ENCODE data around the gene GJA9. TPM values are rescaled to one million over a fixed set of nuclear protein-coding genes. Genes with fewer than 3 reads are reported as not detected.
"Not testable (repeated sequence)": the region's sequence is repeated elsewhere in the genome, so short reads cannot be mapped to it uniquely, and the experiment has no call there.

GJA9 gene
- total RNA-seq, 1 experiment from 2014 or later: not detected

DNA sequence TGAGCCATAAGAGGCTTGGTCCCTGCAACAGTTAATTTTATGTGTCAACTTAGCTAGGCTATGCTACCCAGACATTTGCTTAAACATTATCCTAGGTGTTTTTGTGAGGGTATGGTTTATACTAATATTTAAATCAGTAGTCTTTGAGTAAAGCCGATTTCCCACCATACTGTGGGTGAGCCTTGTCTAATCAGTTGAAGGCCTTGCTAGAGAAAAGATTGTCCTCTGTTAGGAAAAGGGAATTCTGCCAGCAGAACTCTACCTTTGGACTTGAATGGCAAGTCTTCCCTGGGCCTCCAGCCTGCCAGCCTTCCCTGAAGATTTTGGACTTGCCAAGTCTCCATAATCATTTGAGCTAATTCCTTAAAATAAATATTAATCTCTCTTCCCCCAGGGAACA lies 36.4 kb upstream of the GJA9 start (continued):
- TF ChIP-seq, protein P1, sequence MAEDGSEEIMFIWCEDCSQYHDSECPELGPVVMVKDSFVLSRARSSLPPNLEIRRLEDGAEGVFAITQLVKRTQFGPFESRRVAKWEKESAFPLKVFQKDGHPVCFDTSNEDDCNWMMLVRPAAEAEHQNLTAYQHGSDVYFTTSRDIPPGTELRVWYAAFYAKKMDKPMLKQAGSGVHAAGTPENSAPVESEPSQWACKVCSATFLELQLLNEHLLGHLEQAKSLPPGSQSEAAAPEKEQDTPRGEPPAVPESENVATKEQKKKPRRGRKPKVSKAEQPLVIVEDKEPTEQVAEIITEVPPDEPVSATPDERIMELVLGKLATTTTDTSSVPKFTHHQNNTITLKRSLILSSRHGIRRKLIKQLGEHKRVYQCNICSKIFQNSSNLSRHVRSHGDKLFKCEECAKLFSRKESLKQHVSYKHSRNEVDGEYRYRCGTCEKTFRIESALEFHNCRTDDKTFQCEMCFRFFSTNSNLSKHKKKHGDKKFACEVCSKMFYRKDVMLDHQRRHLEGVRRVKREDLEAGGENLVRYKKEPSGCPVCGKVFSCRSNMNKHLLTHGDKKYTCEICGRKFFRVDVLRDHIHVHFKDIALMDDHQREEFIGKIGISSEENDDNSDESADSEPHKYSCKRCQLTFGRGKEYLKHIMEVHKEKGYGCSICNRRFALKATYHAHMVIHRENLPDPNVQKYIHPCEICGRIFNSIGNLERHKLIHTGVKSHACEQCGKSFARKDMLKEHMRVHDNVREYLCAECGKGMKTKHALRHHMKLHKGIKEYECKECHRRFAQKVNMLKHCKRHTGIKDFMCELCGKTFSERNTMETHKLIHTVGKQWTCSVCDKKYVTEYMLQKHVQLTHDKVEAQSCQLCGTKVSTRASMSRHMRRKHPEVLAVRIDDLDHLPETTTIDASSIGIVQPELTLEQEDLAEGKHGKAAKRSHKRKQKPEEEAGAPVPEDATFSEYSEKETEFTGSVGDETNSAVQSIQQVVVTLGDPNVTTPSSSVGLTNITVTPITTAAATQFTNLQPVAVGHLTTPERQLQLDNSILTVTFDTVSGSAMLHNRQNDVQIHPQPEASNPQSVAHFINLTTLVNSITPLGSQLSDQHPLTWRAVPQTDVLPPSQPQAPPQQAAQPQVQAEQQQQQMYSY (CRISPR knock-in tag; IDR thresholded peaks at IDR 0.05): no peak
- TF ChIP-seq SMAD3 (CRISPR knock-in tag; IDR thresholded peaks at IDR 0.05; ENCODE audit: borderline replicate concordance) (no peak), AFF4 (CRISPR knock-in tag; IDR thresholded peaks at IDR 0.05; ENCODE audit: borderline replicate concordance) (no peak), NFE2L1 (CRISPR knock-in tag; IDR thresholded peaks at IDR 0.05) (no peak)

DNA sequence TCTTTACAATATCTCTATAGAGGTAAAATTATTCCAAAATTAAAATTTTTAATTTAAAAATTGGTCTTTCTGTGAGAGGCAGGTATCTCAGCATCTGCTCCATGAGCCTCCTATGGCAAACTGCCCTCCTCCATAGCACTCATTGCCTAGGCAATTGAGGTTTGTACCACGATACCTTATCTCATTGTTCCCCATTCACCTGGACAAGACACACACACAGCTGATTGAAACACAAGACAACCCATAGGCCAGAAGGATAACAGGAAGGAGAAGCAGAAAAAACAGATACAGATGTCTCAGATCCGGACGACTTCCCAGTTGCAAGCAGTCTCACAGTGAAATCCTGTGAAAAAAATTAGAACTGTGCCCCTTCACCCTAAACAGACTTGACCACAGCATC lies 36.0 kb upstream of the GJA9 start:
- no peak for ATAC-seq
- POLR2A ChIA-PET: no interaction called here
- no peak for TF ChIP-seq NFE2L1 (CRISPR knock-in tag; IDR thresholded peaks at IDR 0.05)
- no peak for TF ChIP-seq MYBL2 (CRISPR knock-in tag; IDR thresholded peaks at IDR 0.05)
- TF ChIP-seq ATF1 (CRISPR knock-in tag; IDR thresholded peaks at IDR 0.05): no peak
- TF ChIP-seq TP53 (CRISPR knock-in tag; IDR thresholded peaks at IDR 0.05): no peak
- no peak for TF ChIP-seq SP1 (CRISPR knock-in tag; conservative IDR thresholded peaks at IDR 0.05)
- no peak for TF ChIP-seq ATF3 (CRISPR knock-in tag; conservative IDR thresholded peaks at IDR 0.05)
- H3K27ac Mint-ChIP-seq: no peak overlapping the region
- CTCF ChIA-PET: no interaction called here
- H3K4me3 Mint-ChIP-seq: no peak overlapping the region
- DNase-seq (ENCODE audit: low spot score): no peak
- H3K4me1 Mint-ChIP-seq: peaks cover 4% of the 10 kb centered on the region
- H3K36me3 Mint-ChIP-seq: no peaks in the 10 kb centered on the region
- no peaks in the 10 kb centered on the region for H3K27me3 Mint-ChIP-seq (ENCODE audit: low read depth)
- no peaks in the 10 kb centered on the region for H3K9me3 Mint-ChIP-seq

DNA sequence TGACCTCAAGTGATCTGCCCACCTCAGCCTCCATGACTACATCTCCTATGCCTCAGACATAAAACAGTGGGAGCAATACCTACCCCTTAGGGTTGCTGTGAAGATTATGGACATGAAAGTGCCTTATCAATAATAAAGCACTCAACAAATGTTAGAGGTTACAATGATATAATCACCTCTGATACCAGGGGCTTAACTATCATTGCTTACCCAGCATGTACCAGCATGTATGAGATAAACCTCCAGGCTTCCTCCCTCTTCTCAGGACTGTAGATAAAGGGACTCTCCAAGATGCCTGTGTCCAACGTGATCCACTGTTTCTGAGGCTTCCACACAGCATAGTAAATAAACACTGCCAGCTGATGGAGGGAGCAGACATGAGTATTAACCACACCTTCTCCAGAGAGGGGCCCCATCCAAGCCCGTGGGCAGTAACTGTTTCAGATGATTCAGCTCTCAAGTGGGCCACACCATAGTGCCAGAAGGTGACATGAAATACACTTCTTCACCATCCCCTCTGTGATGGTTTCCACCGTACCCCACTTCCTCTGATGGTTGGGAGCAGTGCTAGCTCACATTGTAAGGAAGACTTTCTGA lies 34.1 kb upstream of the GJA9 start:
- Mint-ChIP-seq H3K27me3 (ENCODE audit: low read depth) (no peaks in the 10 kb centered on the region), H3K9me3 (no peaks in the 10 kb centered on the region), H3K36me3 (no peaks in the 10 kb centered on the region), H3K27ac (no peak overlapping the region), H3K4me3 (no peak overlapping the region), H3K4me1 (peaks cover 4% of the 10 kb centered on the region)
- CTCF ChIA-PET: no interaction called here
- no peak for TF ChIP-seq ZNF232 (CRISPR knock-in tag; IDR thresholded peaks at IDR 0.05)
- TF ChIP-seq ZNF138 (CRISPR knock-in tag; conservative IDR thresholded peaks at IDR 0.05): no peak
- TF ChIP-seq TEAD1 (CRISPR knock-in tag; IDR thresholded peaks at IDR 0.05): no peak
- no peak for TF ChIP-seq CDX4 (CRISPR knock-in tag; IDR thresholded peaks at IDR 0.05; ENCODE audit: borderline replicate concordance)
- no peak for TF ChIP-seq ZNF671 (CRISPR knock-in tag; IDR thresholded peaks at IDR 0.05)
- TF ChIP-seq ZNF396 (CRISPR knock-in tag; IDR thresholded peaks at IDR 0.05; ENCODE audit: borderline replicate concordance): no peak
- ATAC-seq: no peak
- POLR2A ChIA-PET: no interaction called here
- no peak for DNase-seq (ENCODE audit: low spot score)

- CTCF ChIA-PET; H3K36me3 Mint-ChIP-seq; H3K4me3 Mint-ChIP-seq; H3K27me3 Mint-ChIP-seq (ENCODE audit: low read depth); H3K27ac Mint-ChIP-seq; POLR2A ChIA-PET; H3K4me1 Mint-ChIP-seq; H3K9me3 Mint-ChIP-seq; DNase-seq (ENCODE audit: low spot score); ATAC-seq: not testable (repeated sequence)
These were observed 33.5 kb upstream of the GJA9 start for GRCh38 chr1:38914908-38915307.
